GM12864 (cell line): ENCODE measurements around the gene TSPAN11.

ENCODE experiments used
- DNase-seq: peaks from one replicate; pipeline ENCODE4 v3.0.0-alpha.2; 2011; ENCODE audit warnings: low read depth
- H3K4me3 ChIP-seq: 2 replicates; pipeline ENCODE4 v1.5.1; 2011; ENCODE audit warnings: mild to moderate bottlenecking, low read depth, low read length, control low read depth
- CTCF ChIP-seq: IDR thresholded peaks from 2 replicates; pipeline ENCODE4 v1.5.1; 2011; ENCODE audit warnings: low read depth, mild to moderate bottlenecking, moderate library complexity, low read length, control low read depth, inconsistent platforms; ENCODE audit errors: missing control alignments

The TSPAN11 gene, protein sequence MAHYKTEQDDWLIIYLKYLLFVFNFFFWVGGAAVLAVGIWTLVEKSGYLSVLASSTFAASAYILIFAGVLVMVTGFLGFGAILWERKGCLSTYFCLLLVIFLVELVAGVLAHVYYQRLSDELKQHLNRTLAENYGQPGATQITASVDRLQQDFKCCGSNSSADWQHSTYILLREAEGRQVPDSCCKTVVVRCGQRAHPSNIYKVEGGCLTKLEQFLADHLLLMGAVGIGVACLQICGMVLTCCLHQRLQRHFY

DNA sequence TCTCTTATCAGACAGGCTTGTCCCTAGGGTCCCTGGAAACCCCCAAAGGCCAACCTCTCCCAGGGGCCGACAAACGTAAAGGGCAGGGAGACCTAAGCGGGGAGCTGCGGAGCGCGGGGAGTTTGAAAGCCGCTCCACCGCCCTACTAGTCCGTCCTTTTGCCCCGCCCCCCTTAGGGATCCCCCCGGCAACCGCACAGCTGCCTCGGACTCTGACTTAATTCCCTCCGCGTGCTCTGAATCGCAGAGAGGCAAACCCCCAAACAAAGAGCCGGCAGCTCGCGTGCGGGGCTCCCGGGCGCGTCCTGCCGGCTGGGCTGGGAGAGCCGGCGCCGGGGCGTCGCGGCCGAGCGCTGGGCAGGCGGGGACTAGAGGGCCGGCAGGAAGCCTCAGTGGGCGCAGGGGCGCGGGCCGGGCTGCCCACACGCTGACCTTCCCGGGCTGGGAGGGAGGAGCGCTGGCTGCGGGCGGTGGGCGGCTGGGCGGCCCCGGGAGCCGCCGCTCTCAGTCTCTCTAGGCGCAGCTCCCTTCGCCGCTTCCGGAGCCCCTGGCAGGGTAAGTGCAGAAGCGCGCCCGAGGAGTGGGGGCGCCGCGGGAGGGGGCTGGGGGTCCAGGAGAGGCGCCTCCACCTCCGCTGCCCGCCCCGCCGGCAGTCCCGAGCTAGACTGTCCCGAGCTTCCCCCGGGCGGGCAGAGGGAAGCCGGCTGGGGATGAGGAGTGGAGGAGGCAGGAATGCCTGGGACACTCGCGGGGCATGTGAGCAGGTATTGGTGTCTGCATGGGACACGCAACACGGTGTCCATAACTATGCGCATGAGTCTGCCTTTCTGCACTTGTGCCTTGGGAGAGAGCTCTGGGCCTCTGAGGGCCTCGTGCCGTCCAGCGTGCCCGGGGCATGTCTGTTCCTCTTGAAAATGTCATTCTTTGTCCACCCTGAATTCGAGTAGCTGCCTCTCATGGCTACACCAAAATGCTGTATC lies at the start of gene TSPAN11:
TSS of gene TSPAN11 (plus strand) at position 506 of the 979 bp plus-strand sequence. CDS start 27,244 bp downstream, outside the sequence.
- no peak for TF ChIP-seq CTCF
- H3K4me3 ChIP-seq: no peak within 1 kb of the TSS
- no peak for DNase-seq

DNA sequence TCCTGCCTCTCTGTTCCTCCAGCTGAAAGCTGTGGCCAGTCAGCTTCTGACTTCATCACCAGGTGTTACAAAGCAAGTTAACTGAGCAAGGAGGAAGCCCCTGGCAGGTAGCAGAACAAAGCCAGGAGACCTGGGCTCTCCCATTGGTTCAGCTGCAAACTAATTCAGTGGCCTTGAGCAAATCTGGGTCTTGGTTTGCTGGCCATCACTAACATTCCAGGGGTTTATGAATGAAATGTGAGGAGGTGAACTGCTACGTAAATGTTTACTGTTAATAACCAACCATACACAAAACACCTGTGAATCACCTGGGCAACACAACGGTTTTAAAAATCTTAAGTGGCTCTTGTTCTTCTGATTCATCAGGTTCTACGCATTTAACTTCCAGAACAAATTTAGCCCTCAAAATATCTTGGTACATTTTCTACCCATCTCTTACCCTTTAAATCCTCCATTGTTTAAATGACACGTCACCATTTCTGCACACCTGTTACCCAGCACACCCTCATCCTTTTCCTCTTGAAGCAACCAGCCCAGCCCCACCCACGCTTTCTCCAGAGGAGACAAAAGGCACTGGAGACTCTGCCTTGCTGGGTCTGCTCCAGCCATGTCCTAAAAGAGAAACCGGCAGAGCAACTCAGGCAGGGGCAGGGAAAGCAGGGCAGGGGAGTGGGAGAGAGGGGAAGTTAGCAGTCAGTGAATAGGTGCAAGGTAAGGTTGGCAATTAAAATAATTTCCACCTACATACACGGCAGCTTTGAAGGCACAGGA lies 49.3 kb upstream of the TSPAN11 start:
- TF ChIP-seq CTCF: no peak

DNA sequence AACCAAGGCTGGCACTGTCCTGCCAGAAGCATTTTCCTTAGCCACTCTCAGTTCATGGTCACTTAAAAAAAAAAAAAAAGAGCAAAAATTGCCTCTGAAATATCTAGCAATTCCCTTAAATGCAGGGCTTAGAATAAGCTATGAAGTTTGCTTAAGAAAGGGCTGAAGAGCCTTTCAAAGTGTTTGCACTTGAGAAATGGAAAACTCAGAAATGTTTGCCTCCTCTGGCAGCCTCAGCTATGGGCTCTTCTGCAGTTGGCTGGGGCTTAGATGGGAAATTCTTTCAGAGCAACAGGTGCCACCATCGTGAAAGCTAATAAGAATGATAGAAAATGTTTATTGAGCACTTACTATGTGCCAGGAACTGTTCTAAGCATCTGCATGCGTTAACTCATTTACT lies 48.5 kb upstream of the TSPAN11 start:
- no peak for DNase-seq
- no peak overlapping the region for H3K4me3 ChIP-seq
- no peak for TF ChIP-seq CTCF

More for the DNA sequence above, 49.3 kb upstream of the TSPAN11 start:
- no peak for DNase-seq
- no peak overlapping the region for H3K4me3 ChIP-seq

GRCh38 chr12:30880061-30880460 lies 46.5 kb upstream of the TSPAN11 start:
- no peak overlapping the region for H3K4me3 ChIP-seq
- no peak for DNase-seq
- no peak for TF ChIP-seq CTCF

DNA sequence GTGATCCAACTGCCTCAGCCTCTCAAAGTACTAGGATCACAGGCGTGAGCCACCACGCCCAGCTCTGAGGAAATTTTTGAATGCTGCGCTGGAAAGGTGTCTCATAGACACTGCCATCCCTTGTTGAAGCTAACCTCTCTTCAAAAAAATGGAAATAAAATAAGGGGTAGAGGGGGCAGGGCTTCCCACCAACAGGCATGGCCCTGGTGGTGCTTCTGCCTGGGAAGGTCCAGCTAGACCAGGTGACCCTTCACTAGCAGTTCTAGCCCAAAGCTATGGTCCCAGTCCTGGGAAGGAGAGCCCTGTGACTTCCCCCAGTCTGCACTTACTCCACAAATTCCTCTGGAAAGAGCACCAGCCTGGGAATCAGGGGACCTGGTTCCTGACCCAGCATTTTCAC lies 45.7 kb upstream of the TSPAN11 start:
- H3K4me3 ChIP-seq: no peak overlapping the region

GRCh38 chr12:30882706-30883105 lies 43.8 kb upstream of the TSPAN11 start:
- H3K4me3 ChIP-seq: no peak overlapping the region
- TF ChIP-seq CTCF: no peak
- DNase-seq: no peak

More for the DNA sequence above, 45.7 kb upstream of the TSPAN11 start:
- TF ChIP-seq CTCF: no peak
- DNase-seq: no peak
